ENCODE results near the gene CDH23.

GRCh38 chr10:71561003-71561574 is 164.4 kb downstream of the CDH23 start:
- TF ChIP-seq GATA2 (IDR thresholded peaks at IDR 0.05; ENCODE audit: low read depth, low read length) (no peak), GATA3 (IDR thresholded peaks at IDR 0.05; ENCODE audit: low read depth, low read length) (no peak)

Data from SH-SY5Y (cell line).